HG03432 (cell line): ENCODE data around the gene RAB11FIP4.

ENCODE experiments used
- ATAC-seq: cut with Tn5 transposase; IDR thresholded peaks from one replicate; pipeline ENCODE4 v1.9.1; 2021; ENCODE audit warnings: mild to moderate bottlenecking, moderate library complexity; ENCODE audit not compliant: unreplicated experiment

RAB11FIP4 gene

DNA sequence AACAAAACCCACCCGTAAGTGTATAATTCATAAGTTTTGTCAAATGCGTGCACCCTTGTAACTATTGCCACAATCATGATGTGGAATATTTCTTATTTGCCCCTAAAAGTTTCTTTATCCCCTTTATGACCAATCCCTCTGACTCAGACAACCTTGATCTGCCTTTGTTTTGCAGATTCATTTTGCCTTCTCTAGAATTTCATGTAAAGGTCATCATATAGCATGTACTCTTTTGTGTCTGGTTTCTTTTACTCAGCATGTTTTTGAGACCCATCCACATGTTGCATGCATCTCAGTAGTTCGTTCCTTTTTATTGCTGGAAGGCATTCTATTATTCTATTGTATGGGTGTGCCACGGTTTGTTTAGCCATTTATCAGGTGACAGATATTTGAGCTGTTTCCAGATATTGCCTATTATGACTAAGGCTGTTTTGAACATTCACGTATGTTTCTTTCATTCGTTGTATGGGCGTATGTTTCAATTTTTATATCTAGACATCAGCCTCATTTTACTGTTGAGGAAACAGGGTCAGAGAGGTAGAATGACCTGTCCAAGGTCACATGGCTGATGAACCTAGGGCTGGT lies 192.4 kb downstream of the RAB11FIP4 start:
- ATAC-seq = no peak

DNA sequence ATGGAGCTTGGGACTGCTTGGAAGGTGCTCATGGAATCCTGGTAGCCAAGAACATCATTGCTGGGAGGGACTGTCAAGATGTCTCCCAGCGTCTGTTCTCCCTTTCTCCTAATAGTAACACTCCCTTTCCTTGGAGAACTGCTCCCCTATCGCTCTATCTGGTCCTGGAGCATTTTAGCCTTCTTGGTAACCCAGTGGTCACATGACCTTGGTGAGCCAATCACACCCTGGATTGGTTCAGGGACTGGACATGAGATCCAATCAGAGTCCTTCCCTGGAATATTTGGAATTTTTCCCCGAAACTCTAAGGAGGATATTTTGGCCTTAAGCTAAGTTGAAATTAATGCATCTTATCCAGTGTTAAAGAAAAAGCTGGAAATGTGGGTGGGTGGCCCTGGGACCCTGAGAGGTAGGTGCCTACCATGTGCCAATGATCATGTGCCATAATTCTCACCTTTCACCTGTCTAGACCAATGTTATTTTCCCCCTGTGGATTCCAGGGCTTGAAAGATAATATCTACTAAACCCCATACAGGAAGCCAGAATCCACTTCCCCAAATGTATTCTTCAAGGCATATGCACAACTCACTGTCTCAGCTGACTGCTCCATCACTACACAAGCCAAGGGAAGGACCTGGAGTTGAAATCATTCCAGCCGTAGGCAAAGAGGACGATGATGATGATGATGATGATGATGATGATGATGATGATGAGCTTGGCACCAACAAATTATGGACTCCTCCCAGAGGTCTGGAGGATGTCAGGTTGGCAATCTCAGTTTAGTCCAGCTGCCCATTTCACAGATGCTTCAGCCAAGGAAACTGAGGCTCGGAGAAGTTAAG lies 193.2 kb downstream of the RAB11FIP4 start:
- no peak for ATAC-seq

- no peak for ATAC-seq
Measured at GRCh38 chr17:31585280-31585630, 193.8 kb downstream of the RAB11FIP4 start.

DNA sequence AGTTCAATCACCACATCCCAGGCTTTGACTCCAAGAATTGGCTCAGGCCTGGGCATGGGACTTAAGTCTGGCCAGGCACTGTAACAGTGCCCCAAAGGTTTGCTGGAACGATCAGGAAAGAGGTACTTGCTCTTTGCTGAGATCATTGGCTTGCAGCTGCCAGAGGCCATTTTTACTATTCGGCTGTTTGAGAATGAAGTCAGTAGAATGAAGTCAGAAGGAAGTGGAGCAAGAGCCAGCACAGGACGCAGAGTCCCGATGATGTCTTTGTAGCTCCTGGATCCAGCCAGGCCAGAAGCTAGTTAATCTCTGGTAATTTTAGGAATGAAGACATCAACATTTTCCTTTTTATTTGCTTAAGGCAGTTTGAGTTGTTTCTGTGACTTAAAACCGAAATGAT lies 195.5 kb downstream of the RAB11FIP4 start:
- ATAC-seq = no peak

- ATAC-seq = no peak
Measured at GRCh38 chr17:31587462-31587861, 196.0 kb downstream of the RAB11FIP4 start.
